IgD-negative memory B cell (primary cell): Measurements from ENCODE around the gene RAB27B. TPM values are rescaled to one million over a fixed set of nuclear protein-coding genes. Genes with fewer than 3 reads are reported as not detected.
"Not testable (repeated sequence)": the region's sequence is repeated elsewhere in the genome, so short reads cannot be mapped to it uniquely, and the experiment has no call there.

Source experiments
- H3K27ac Mint-ChIP-seq, 3 donors: one replicate each; pipeline ENCODE4 v1.8.0; 2020 to 2022; ENCODE audit warnings: mild to moderate bottlenecking in 3 of 3, mixed read lengths in 3 of 3, moderate library complexity in 1 of 3
- H3K27me3 Mint-ChIP-seq: one replicate; pipeline ENCODE4 v1.8.0; 2021; ENCODE audit warnings: mixed read lengths
- H3K36me3 Mint-ChIP-seq: one replicate; pipeline ENCODE4 v1.8.0; 2020; ENCODE audit warnings: mild to moderate bottlenecking, mixed read lengths
- H3K4me1 Mint-ChIP-seq, 3 donors: one replicate each; pipeline ENCODE4 v1.8.0; 2020 to 2022; ENCODE audit warnings: mixed read lengths in 3 of 3, mild to moderate bottlenecking in 1 of 3
- H3K4me3 Mint-ChIP-seq, 4 donors: one replicate each; pipeline ENCODE4 v1.8.0; 2020 to 2022; ENCODE audit warnings: mild to moderate bottlenecking in 4 of 4, mixed read lengths in 4 of 4, moderate library complexity in 3 of 4
- H3K9me3 Mint-ChIP-seq, 3 donors: one replicate each; pipeline ENCODE4 v1.8.0; 2020 to 2021; ENCODE audit warnings: mixed read lengths in 3 of 3, mild to moderate bottlenecking in 1 of 3
- polyA plus RNA-seq: library from polyadenylated mRNA; unstranded; fragments of 300-500 nt; fragmentation: Illumina TruSeq; gene quantifications from one replicate; pipeline ENCODE4 v1.2.3, GENCODE V29; 2021

RAB27B gene
- polyA plus RNA-seq, 1 donor from 2014 or later, result 1.1 TPM

DNA sequence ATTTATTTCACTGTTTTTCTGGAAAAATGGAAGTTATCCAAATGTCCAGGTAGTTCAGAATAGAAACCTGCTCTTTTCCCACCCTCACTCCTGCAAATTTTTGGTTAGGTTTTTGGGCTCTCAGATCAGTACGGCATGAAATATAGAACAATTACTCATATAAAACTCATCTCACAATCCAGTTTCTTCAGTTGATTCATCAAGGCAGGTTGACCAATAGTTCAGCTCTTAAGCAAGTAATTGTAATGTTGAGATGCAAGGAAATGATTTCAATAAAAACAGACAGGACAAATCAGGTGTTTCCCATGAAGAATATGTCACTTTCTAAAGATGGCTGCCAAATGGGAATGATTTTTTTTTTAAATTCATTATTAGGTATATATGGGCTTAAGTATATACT is 2.0 kb downstream of the RAB27B start:
- Mint-ChIP-seq H3K9me3 (peaks cover 0 to 3% (median 3%) of the 10 kb centered on the region in 3 donors), H3K36me3 (no peaks in the 10 kb centered on the region), H3K4me3 (no peak overlapping the region), H3K27me3 (peaks cover 21% of the 10 kb centered on the region), H3K4me1 (peaks cover 3 to 6% (median 6%) of the 10 kb centered on the region in 3 donors), H3K27ac (no peak overlapping the region)

DNA sequence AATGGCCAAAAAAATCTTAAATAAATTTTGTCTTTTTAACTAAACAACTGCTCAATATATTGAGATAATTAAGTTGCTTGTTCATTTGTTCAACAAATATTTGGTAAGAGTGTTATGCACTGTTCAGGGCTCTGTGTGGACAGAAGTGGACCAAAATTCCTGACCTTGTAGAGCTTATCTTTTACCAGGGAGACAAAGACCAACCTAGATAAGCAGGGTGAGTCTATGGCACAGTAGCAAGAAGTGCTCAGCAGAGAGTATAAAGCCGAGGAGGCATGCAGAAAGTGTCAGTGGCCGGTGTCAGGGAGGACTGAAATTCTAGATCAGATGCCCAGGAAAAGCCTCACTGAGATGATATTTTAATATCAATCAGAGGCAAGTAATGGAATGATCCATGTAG is 2.6 kb downstream of the RAB27B start:
- Mint-ChIP-seq H3K4me3 (no peak overlapping the region), H3K4me1 (peaks cover 3 to 6% (median 6%) of the 10 kb centered on the region in 3 donors), H3K36me3 (no peaks in the 10 kb centered on the region), H3K27ac (no peak overlapping the region), H3K9me3 (peaks cover 0 to 3% (median 3%) of the 10 kb centered on the region in 3 donors), H3K27me3 (peaks cover 21% of the 10 kb centered on the region)

- Mint-ChIP-seq H3K9me3 (peaks cover 0 to 3% (median 3%) of the 10 kb centered on the region in 3 donors), H3K4me3 (no peak overlapping the region), H3K27me3 (peaks cover 5% of the 10 kb centered on the region), H3K27ac (no peak overlapping the region), H3K4me1 (no peaks in the 10 kb centered on the region), H3K36me3 (no peaks in the 10 kb centered on the region)
Observed at GRCh38 chr18:54835944-54836343, 7.7 kb downstream of the RAB27B start.

GRCh38 chr18:54843314-54843713 is 15.0 kb downstream of the RAB27B start:
- peaks cover 2% of the 10 kb centered on the region for H3K27me3 Mint-ChIP-seq
- no peaks in the 10 kb centered on the region for H3K4me1 Mint-ChIP-seq
- H3K36me3 Mint-ChIP-seq, result no peaks in the 10 kb centered on the region
- no peak overlapping the region for H3K27ac Mint-ChIP-seq
- H3K4me3 Mint-ChIP-seq, result no peak overlapping the region
- H3K9me3 Mint-ChIP-seq, result peaks cover 0 to 2% (median 0%) of the 10 kb centered on the region in 3 donors

DNA sequence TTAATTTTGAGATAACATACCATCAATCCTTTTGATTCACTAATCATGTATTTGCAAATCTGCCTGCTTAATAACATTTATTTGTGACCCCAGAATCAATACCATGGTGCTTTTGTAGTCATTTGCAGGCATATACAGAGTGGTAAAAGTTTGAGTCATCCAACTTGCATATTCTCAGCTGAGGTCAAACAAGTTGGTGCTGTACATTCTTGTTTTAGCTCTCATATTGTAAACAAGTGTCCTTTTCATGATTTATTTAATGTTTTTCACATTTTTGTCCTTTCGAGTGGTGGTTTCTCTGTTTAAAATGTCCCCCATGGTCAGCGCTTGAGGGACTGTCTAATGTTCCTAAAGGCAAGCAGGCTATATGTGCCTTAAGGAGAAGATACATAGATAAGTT is 17.5 kb downstream of the RAB27B start:
- no peak overlapping the region for H3K27ac Mint-ChIP-seq
- no peak overlapping the region for H3K4me3 Mint-ChIP-seq

DNA sequence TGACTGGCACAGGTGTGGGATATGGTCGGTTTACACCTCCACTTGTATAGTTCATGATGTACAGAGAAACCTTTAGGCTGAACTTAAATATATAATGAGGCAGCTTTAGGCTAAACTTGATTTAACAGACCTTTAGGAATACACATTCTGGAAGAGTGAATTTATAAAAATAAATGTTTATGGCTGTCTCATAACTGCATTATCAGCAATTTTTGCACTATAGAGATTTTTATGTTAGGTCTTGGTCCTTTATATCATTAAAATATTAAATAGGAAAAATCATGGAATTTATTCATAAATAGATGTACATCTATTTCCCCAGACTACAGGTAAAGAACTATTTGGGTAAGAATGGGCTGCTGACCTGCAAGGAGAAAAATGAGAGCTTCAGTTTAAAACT is 19.8 kb downstream of the RAB27B start:
- no peaks in the 10 kb centered on the region for H3K36me3 Mint-ChIP-seq
- H3K9me3 Mint-ChIP-seq, result no peaks in the 10 kb centered on the region
- H3K27ac Mint-ChIP-seq, result no peak overlapping the region
- H3K4me1 Mint-ChIP-seq, result no peaks in the 10 kb centered on the region
- H3K4me3 Mint-ChIP-seq, result no peak overlapping the region
- peaks cover 2% of the 10 kb centered on the region for H3K27me3 Mint-ChIP-seq

More for the DNA sequence above, 17.5 kb downstream of the RAB27B start:
- peaks cover 0 to 2% (median 0%) of the 10 kb centered on the region in 3 donors for H3K9me3 Mint-ChIP-seq
- no peaks in the 10 kb centered on the region for H3K36me3 Mint-ChIP-seq
- peaks cover 2% of the 10 kb centered on the region for H3K27me3 Mint-ChIP-seq
- no peaks in the 10 kb centered on the region for H3K4me1 Mint-ChIP-seq

DNA sequence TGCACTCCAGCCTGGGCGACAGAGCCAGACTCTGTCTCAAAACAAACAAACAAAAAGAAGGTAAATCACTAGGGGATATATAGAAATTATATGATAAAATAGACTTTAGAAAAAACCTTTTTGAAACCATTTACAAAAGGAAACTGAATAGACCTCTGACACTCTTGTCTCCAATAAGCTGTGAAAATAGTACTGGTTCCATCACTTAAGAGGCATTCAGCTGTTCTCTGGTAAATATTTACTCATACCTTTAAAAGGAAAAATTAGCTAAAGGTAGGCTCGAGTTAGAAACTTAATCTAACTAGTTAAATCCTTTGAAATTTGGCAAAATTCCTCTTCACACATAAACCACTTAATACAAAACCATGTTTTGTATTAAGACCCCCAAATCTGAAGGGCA is 21.4 kb downstream of the RAB27B start:
- Mint-ChIP-seq H3K27me3 (peaks cover 2% of the 10 kb centered on the region), H3K4me1 (no peaks in the 10 kb centered on the region), H3K36me3 (no peaks in the 10 kb centered on the region), H3K9me3 (no peaks in the 10 kb centered on the region), H3K4me3 (no peak overlapping the region), H3K27ac (no peak overlapping the region)

GRCh38 chr18:54850598-54850997 is 22.3 kb downstream of the RAB27B start:
- no peak overlapping the region for H3K4me3 Mint-ChIP-seq
- no peaks in the 10 kb centered on the region for H3K9me3 Mint-ChIP-seq
- no peaks in the 10 kb centered on the region for H3K4me1 Mint-ChIP-seq

DNA sequence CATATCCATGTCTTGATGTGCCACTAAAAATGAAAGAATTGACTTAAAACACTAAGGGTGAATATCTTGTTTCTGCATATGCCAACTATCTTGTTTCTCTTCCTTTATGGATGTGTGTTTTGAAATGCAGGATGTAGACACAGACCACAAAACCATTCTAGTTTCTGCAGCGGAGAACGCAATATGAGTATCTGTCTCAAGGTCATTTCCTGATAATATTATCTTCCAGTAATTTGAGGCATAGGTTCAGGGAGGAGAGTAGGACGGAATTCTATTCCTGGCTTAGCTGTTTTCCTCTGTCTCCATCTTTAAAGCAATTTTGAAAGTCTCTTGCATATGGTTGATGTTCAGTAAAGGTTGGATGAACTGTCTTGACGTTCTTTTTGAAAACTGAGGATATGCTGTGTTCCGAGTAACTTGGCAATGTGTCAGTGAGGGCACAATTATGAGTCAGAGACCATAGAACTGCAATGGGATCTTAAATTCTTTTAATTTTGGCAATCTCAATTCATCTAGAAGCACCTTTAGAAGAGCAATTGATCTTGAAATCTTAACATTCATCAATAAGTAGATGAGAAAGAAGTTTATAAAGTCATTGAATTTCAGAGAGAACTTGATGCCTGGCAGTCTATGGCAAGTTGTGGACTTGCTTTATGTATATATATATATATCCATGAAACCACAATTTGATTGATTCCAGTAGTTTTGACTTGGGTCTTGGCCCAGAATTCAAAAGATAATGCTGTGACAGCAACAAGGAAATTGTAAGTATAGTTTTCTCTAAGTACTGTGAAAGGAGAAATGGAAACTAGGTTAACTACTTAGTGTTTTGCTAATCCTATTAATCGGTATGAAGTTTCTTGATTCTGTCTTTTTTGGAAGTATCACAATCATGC is 24.8 kb downstream of the RAB27B start:
- Mint-ChIP-seq H3K4me1 (no peaks in the 10 kb centered on the region), H3K36me3 (no peaks in the 10 kb centered on the region), H3K27ac (no peak overlapping the region), H3K9me3 (no peaks in the 10 kb centered on the region), H3K4me3 (no peak overlapping the region), H3K27me3 (peaks cover 2% of the 10 kb centered on the region)

More at GRCh38 chr18:54850598-54850997, 22.3 kb downstream of the RAB27B start:
- H3K27ac Mint-ChIP-seq, result no peak overlapping the region
- no peaks in the 10 kb centered on the region for H3K36me3 Mint-ChIP-seq
- peaks cover 2% of the 10 kb centered on the region for H3K27me3 Mint-ChIP-seq

- not testable (repeated sequence) for H3K27me3 Mint-ChIP-seq, H3K27ac Mint-ChIP-seq, H3K4me1 Mint-ChIP-seq, H3K4me3 Mint-ChIP-seq, H3K9me3 Mint-ChIP-seq, H3K36me3 Mint-ChIP-seq
Observed at GRCh38 chr18:54855050-54855449, 26.8 kb downstream of the RAB27B start.

GRCh38 chr18:54856105-54856646 is 27.9 kb downstream of the RAB27B start:
- no peak overlapping the region for H3K27ac Mint-ChIP-seq
- H3K4me1 Mint-ChIP-seq, result no peaks in the 10 kb centered on the region
- H3K9me3 Mint-ChIP-seq, result no peaks in the 10 kb centered on the region
- H3K4me3 Mint-ChIP-seq, result no peak overlapping the region
- H3K36me3 Mint-ChIP-seq, result no peaks in the 10 kb centered on the region
- peaks cover 2% of the 10 kb centered on the region for H3K27me3 Mint-ChIP-seq

DNA sequence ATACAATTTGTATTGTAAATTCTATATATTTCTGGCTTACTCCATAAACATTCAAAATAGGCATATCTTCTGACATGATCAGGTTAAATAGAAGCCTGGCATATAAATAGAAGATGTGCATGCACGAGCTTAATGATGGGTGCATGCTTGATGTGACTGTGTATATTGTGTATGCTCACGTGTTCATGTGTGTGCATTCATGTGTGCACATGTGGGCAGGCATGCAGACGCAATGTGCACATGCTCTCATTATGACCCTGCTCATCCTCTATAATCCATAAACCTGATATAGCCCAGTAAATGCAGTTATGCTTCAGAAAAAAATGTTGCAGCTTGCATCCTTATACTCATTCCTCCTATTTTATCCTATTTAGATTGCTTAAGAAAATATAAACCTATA is 29.2 kb downstream of the RAB27B start:
- Mint-ChIP-seq H3K9me3 (no peaks in the 10 kb centered on the region), H3K27me3 (peaks cover 2% of the 10 kb centered on the region), H3K4me3 (no peak overlapping the region), H3K36me3 (no peaks in the 10 kb centered on the region), H3K27ac (no peak overlapping the region), H3K4me1 (no peaks in the 10 kb centered on the region)

GRCh38 chr18:54859667-54860421 is 31.6 kb downstream of the RAB27B start:
- H3K36me3 Mint-ChIP-seq, result no peaks in the 10 kb centered on the region
- no peaks in the 10 kb centered on the region for H3K4me1 Mint-ChIP-seq
- H3K27me3 Mint-ChIP-seq, result peaks cover 2% of the 10 kb centered on the region
- no peak overlapping the region for H3K27ac Mint-ChIP-seq
- no peaks in the 10 kb centered on the region for H3K9me3 Mint-ChIP-seq
- no peak overlapping the region for H3K4me3 Mint-ChIP-seq

- no peaks in the 10 kb centered on the region for H3K4me1 Mint-ChIP-seq
- H3K36me3 Mint-ChIP-seq, result no peaks in the 10 kb centered on the region
- peaks cover 2% of the 10 kb centered on the region for H3K27me3 Mint-ChIP-seq
- H3K4me3 Mint-ChIP-seq, result no peak overlapping the region
- no peaks in the 10 kb centered on the region for H3K9me3 Mint-ChIP-seq
- H3K27ac Mint-ChIP-seq, result no peak overlapping the region
Observed at GRCh38 chr18:54860941-54861340, 32.7 kb downstream of the RAB27B start.

GRCh38 chr18:54867131-54867530 is 38.9 kb downstream of the RAB27B start:
- Mint-ChIP-seq H3K27ac (no peak overlapping the region), H3K4me3 (no peak overlapping the region), H3K4me1 (no peaks in the 10 kb centered on the region), H3K27me3 (no peaks in the 10 kb centered on the region), H3K9me3 (no peaks in the 10 kb centered on the region), H3K36me3 (no peaks in the 10 kb centered on the region)
